Measurements from ENCODE around the gene CCDC66.

Gene CCDC66

GRCh38 chr3:56622381-56622780 is 65.4 kb downstream of the CCDC66 start:
- DNase-seq = no peak

GRCh38 chr3:56624725-56625124 is 67.8 kb downstream of the CCDC66 start:
- no peak for DNase-seq

DNA sequence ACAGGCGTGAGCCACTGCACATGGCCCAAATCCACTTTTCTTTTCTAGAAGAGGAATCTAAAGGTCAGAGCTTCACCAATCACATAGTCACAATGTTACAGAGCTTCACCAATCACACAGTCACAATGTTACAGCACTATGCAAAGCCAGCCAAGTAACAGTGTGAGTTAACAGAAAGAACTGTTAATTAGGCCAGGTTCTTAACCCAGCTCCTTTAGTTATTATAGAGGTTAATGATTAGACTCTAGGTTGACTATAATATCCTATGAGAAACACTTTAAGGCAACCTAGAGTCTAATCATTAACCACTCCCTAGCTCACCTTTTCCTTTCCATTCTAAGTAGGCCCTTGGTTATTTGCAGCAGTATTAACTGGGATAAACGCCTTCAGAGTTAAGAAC is 72.1 kb downstream of the CCDC66 start:
- no peak for DNase-seq

- DNase-seq = no peak
Measured at GRCh38 chr3:56629451-56629850, 72.5 kb downstream of the CCDC66 start.

- DNase-seq = no peak
Measured at GRCh38 chr3:56630966-56631365, 74.0 kb downstream of the CCDC66 start.

- no peak for DNase-seq
Measured at GRCh38 chr3:56633181-56633580, 76.2 kb downstream of the CCDC66 start.

DNA sequence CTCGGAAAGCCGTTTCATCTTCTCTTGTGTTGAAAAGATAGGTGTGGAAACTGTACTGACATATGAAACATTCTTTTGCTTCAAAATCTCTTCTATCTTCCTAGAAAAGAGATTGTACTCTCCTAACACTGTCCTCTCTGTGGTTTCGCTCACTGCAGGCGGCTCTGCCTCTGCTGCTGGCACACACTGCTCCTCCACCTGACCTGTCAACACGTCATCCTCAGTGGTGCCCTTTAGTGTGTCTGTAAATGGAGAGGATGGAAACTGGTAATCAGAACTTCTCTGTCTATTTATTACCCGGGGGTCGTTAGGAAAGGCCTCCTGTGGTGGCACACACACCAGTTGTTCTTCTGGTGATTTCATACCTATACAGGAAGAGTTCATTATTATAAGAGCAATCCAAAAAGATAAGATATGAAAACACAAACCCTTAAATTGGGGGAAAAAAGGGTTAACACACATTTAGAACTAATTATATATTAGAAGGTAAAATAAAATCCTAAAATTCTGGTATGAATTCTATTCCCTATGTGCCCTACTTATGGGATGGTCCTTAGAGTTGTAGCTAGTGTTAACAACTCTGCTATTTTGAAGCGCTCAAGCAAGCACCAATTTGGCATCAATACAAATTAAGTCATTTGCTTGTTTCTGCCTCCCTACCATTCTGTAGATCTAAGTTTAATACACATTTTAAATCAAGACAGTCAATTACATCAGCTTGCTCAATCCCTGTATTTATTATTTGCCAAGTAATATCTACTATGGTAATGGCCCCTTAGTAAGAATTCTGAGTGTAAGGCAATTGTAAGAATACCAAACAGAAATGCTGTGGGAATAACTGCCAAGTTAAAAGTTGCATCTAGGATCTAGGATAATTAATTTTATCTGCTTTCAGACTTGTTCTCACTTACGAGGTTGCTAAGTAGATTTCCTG is 76.9 kb downstream of the CCDC66 start:
- no peak for DNase-seq

- no peak for DNase-seq
Measured at GRCh38 chr3:56645407-56645806, 88.4 kb downstream of the CCDC66 start.

GRCh38 chr3:56654460-56654859 is 97.5 kb downstream of the CCDC66 start:
- no peak for DNase-seq

GRCh38 chr3:56655709-56656108 is 98.7 kb downstream of the CCDC66 start:
- no peak for DNase-seq

DNA sequence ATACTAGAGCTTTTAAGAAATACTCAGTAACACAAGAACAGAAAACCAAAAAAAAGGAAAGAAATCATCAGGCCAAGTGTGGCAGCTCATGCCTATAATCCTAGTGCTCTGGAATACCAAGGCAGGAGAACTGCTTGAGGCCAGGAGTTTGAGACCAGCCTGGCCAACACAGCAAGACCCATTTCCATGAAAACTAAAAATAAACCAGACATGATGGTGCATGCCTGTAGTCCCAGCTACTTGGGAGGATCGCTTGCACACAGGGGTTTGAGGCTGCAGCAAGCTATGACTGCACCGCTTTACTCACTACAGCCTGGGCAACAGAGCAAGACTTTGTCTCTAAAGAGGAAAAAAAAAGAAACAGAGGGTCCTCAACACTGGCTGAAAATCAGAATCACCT is 107.8 kb downstream of the CCDC66 start:
- DNase-seq = no peak

GRCh38 chr3:56667973-56668579 is 111.1 kb downstream of the CCDC66 start:
- no peak for DNase-seq
